HS-27A (cell line): Measurements from ENCODE around the gene SLC7A1.

Source experiments
- DNase-seq: peaks from one replicate; pipeline ENCODE4 v3.0.0-alpha.2; 2012; ENCODE audit warnings: low read depth, missing footprints

Gene SLC7A1

GRCh38 chr13:29508876-29509252 lies 86.6 kb downstream of the SLC7A1 start:
- no peak for DNase-seq

- peak; percentile 23 for DNase-seq
Measured at GRCh38 chr13:29508130-29508875, 87.2 kb downstream of the SLC7A1 start.

- DNase-seq, result no peak
Measured at GRCh38 chr13:29507356-29507755, 88.1 kb downstream of the SLC7A1 start.

- no peak for DNase-seq
Measured at GRCh38 chr13:29505950-29506349, 89.5 kb downstream of the SLC7A1 start.

- DNase-seq, result no peak
Measured at GRCh38 chr13:29505511-29505910, 90.0 kb downstream of the SLC7A1 start.

GRCh38 chr13:29504691-29505090 lies 90.8 kb downstream of the SLC7A1 start:
- no peak for DNase-seq

GRCh38 chr13:29503041-29503837 lies 92.2 kb downstream of the SLC7A1 start:
- no peak for DNase-seq

GRCh38 chr13:29502391-29503008 lies 93.0 kb downstream of the SLC7A1 start:
- no peak for DNase-seq

GRCh38 chr13:29501674-29502073 lies 93.8 kb downstream of the SLC7A1 start:
- DNase-seq, result no peak

- no peak for DNase-seq
Measured at GRCh38 chr13:29500386-29500785, 95.1 kb downstream of the SLC7A1 start.

- DNase-seq, result no peak
Measured at GRCh38 chr13:29499506-29500165, 95.9 kb downstream of the SLC7A1 start.

GRCh38 chr13:29498426-29499040 lies 97.0 kb downstream of the SLC7A1 start:
- DNase-seq, result no peak

- DNase-seq, result no peak
Measured at GRCh38 chr13:29497137-29497654, 98.3 kb downstream of the SLC7A1 start.

GRCh38 chr13:29496241-29496712 lies 99.2 kb downstream of the SLC7A1 start:
- DNase-seq, result no peak

- DNase-seq, result no peak
Measured at GRCh38 chr13:29494520-29494919, 101.0 kb downstream of the SLC7A1 start.

- DNase-seq, result no peak
Measured at GRCh38 chr13:29493796-29494195, 101.7 kb downstream of the SLC7A1 start.

GRCh38 chr13:29491248-29491647 lies 104.2 kb downstream of the SLC7A1 start:
- DNase-seq, result no peak

GRCh38 chr13:29490561-29490885 lies 105.0 kb downstream of the SLC7A1 start:
- no peak for DNase-seq

- DNase-seq, result no peak
Measured at GRCh38 chr13:29489650-29490560, 105.6 kb downstream of the SLC7A1 start.
